Activated B cell treated with CpG ODN at 0.5 μM for 24 hours (primary cell): ENCODE data around the gene PRKAR1B. TPM values are rescaled to one million over a fixed set of nuclear protein-coding genes. Genes with fewer than 3 reads are reported as not detected.

Experiments used
- ATAC-seq: fragments of 200-7000 bp; cut with Tn5 transposase; one replicate; pipeline ENCODE4 v1.10.0; 2021; ENCODE audit warnings: low read depth, mild to moderate bottlenecking, moderate library complexity
- CTCF ChIA-PET: fragments of 350-600 bp; sonication (Branson Sonifier 250); formaldehyde crosslinking; loops from one replicate; lab custom pipeline; 2021; ENCODE audit warnings: antibody characterized with exemption; lab: Charles Lee
- POLR2A ChIA-PET: fragments of 350-600 bp; sonication (Branson Sonifier 250); formaldehyde crosslinking; loops from one replicate; lab custom pipeline; 2021; ENCODE audit warnings: antibody characterized with exemption; lab: Charles Lee
- DNase-seq: peaks from one replicate; pipeline ENCODE4 v3.0.0; 2022
- H3K27ac Mint-ChIP-seq: one replicate; pipeline ENCODE4 v1.8.0; 2020; ENCODE audit warnings: mixed read lengths
- H3K27me3 Mint-ChIP-seq: one replicate; pipeline ENCODE4 v1.8.0; 2021; ENCODE audit warnings: mixed read lengths
- H3K36me3 Mint-ChIP-seq: one replicate; pipeline ENCODE4 v1.8.0; 2021; ENCODE audit warnings: low read depth, mixed read lengths
- H3K4me1 Mint-ChIP-seq: one replicate; pipeline ENCODE4 v1.8.0; 2021; ENCODE audit warnings: mixed read lengths
- H3K4me3 Mint-ChIP-seq: one replicate; pipeline ENCODE4 v1.8.0; 2020; ENCODE audit warnings: mild to moderate bottlenecking, mixed read lengths
- H3K9me3 Mint-ChIP-seq: one replicate; pipeline ENCODE4 v1.8.0; 2020; ENCODE audit warnings: mixed read lengths
- intact Hi-C: fragments of 100-400 bp; cut with micrococcal nuclease; formaldehyde crosslinking; loops from one replicate; pipeline ENCODE4 v1.15.1; 2024
- total RNA-seq: library from RNA; stranded (reverse); gene quantifications from 2 replicates; pipeline ENCODE4 v1.2.3, GENCODE V29; 2022
- TF ChIP-seq, protein P1 (sequence below): fragments of 200-600 bp; IDR thresholded peaks from one replicate; pipeline ENCODE4 v1.8.0; 2022; ENCODE audit warnings: antibody characterized with exemption, mild to moderate bottlenecking

The PRKAR1B gene
- total RNA-seq, 1 donor from 2014 or later, result 17.5 TPM

DNA sequence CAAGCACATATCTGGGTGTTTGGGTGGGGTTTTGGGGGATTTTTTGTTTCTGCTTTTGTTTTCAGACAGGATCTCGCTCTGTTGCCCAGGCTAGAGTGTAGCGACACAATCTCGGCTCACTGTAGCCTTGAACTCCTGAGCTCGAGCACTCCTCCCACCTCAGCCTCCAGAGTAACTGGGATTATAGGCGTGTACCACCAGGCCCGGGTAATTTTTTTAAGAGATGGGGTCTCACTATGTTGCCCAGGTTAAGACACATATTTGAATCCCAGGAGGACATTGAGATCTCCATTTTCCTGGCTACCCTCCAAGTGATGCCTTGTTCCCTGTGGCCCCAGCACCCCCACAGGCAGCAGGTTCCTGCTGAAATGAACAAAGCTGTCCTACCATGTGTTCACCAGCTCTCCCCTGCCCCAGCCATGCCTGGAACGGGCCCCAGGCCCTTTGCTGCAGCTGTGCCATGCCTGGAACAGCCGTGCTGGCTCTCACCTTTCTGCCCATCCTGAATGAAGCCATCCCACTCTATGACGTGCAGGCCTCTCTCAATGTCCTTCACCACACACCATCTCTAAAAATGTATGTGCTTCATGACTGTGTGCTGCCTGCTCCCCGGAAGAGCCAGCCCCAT is 55.6 kb downstream of the PRKAR1B start:
- H3K27ac Mint-ChIP-seq, result no peak overlapping the region

DNA sequence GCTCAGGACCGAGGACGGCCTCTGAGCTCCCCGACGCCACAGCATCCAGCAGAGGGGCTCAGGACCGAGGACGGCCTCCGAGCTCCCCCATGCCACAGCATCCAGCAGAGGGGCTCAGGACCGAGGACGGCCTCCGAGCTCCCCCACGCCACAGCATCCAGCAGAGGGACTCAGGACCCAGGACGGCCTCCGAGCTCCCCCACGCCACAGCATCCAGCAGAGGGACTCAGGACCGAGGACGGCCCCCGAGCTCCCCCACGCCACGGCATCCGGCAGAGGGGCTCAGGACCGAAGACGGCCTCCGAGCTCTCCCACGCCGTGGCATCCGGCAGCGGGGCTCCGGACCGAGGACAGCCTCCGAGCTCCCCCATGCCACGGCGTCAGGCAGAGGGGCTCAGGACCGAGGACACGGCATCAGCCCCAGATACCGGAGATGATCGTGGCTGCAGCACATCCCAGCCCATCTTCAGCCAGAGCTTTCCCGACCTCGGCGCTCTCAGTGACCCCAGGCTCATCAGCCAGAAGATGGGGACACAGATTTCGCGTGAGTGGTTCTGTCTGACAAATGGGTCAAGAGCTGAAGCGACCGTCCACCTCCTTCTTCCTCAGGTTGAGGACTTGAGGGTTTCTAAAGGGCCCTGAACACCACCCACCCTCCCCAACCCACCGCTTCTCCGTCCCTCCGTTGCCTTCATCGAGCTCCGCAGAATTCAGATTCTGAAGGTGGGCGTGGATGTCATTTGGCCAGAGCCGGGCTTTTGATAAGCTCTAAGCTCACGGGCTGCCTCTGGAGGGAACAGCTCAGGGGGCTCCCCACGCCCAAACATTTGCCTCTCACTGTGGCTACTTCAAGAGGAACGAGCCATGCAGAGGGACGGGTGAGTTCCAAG is 56.3 kb downstream of the PRKAR1B start:
- TF ChIP-seq, protein P1, sequence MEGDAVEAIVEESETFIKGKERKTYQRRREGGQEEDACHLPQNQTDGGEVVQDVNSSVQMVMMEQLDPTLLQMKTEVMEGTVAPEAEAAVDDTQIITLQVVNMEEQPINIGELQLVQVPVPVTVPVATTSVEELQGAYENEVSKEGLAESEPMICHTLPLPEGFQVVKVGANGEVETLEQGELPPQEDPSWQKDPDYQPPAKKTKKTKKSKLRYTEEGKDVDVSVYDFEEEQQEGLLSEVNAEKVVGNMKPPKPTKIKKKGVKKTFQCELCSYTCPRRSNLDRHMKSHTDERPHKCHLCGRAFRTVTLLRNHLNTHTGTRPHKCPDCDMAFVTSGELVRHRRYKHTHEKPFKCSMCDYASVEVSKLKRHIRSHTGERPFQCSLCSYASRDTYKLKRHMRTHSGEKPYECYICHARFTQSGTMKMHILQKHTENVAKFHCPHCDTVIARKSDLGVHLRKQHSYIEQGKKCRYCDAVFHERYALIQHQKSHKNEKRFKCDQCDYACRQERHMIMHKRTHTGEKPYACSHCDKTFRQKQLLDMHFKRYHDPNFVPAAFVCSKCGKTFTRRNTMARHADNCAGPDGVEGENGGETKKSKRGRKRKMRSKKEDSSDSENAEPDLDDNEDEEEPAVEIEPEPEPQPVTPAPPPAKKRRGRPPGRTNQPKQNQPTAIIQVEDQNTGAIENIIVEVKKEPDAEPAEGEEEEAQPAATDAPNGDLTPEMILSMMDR, result no peak
- Mint-ChIP-seq H3K4me1 (no peaks in the 10 kb centered on the region), H3K4me3 (no peak overlapping the region), H3K27me3 (no peaks in the 10 kb centered on the region), H3K27ac (no peak overlapping the region), H3K9me3 (peaks cover 2% of the 10 kb centered on the region), H3K36me3 (peaks cover 10% of the 10 kb centered on the region)
- ChIA-PET CTCF (no interaction called here), POLR2A (no interaction called here)
- DNase-seq (no peak), ATAC-seq (no peak)
- intact Hi-C loops, result no loop called here

More for the DNA sequence above, 55.6 kb downstream of the PRKAR1B start:
- intact Hi-C loops, result no loop called here
- Mint-ChIP-seq H3K27me3 (no peaks in the 10 kb centered on the region), H3K9me3 (peaks cover 2% of the 10 kb centered on the region), H3K4me3 (no peak overlapping the region), H3K4me1 (no peaks in the 10 kb centered on the region), H3K36me3 (peaks cover 17% of the 10 kb centered on the region)
- ChIA-PET POLR2A (no interaction called here), CTCF (no interaction called here)
- DNase-seq, result no peak
- TF ChIP-seq, protein P1, result no peak
- no peak for ATAC-seq

DNA sequence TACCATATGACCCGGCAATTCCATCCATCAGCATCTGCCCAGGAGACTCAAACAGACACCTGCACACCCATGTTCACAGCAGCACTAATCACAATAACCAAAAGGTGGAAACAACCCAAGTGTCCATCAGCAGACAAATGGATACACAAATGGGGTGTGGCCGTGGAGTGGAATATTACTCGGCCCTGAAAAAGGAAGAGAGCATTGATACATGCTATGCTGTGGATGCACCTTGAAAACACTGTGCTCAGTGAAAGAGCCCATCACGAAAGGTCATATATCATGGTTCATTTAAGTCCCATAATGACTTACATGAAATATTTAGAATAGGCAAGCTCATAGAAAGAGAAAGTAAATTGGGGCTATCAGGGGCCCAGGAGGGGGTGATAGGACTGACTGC is 58.1 kb downstream of the PRKAR1B start:
- H3K27ac Mint-ChIP-seq, result no peak overlapping the region
- H3K9me3 Mint-ChIP-seq, result no peaks in the 10 kb centered on the region
- DNase-seq (no peak), ATAC-seq (no peak)
- peaks cover 7% of the 10 kb centered on the region for H3K36me3 Mint-ChIP-seq
- no peaks in the 10 kb centered on the region for H3K4me1 Mint-ChIP-seq
- no peaks in the 10 kb centered on the region for H3K27me3 Mint-ChIP-seq
- POLR2A ChIA-PET, result no interaction called here
- TF ChIP-seq, protein P1, result no peak
- intact Hi-C loops, result no loop called here
- CTCF ChIA-PET, result no interaction called here
- H3K4me3 Mint-ChIP-seq, result no peak overlapping the region

DNA sequence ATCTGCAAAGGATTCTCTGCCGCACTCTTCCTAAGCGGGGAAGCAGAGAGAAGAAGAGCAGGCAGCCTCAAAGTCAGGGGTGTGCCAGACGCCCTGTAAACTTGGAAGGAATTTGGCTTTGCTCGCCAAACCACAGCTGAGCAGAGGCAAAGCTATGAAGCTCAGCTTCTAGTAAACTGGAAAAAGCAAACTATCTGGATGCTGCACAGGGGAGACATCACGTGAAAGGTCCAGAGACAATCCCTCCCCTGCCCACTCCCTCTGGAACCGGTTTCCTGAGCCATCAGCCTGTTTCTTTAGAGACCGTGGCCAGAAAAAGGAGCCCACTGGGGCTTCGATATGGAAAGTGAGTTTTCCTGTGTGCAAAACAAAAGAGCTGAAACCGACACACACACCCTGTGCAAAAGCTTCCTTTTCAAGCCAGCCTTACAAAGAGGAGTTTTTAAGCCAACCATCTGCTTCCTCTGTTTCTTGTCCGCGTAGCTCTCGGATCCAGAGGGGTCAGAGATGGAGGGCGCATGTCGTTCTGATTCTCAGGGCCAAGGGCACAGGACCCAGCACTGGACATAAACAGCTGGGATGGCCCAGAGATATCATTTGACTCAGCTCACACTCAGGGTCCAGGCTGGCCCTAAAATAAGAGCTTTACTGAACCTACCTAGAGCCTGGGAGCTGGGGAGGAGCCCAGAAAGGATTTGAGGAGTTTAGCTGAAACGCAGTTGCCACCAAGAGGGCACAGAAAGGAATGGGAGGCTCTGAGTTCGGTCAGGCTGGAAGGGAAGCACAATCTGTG is 58.7 kb downstream of the PRKAR1B start:
- Mint-ChIP-seq H3K4me3 (no peak overlapping the region), H3K36me3 (peaks cover 5% of the 10 kb centered on the region), H3K4me1 (no peaks in the 10 kb centered on the region), H3K27ac (no peak overlapping the region), H3K9me3 (no peaks in the 10 kb centered on the region), H3K27me3 (no peaks in the 10 kb centered on the region)
- TF ChIP-seq, protein P1, result no peak
- no peak for ATAC-seq
- POLR2A ChIA-PET, result no interaction called here
- CTCF ChIA-PET, result interaction anchor here (0.8 kb wide), 1 partner anchor 32 kb away, joined by 4 read pairs; no protein-coding TSS in a partner anchor
- DNase-seq, result no peak
- intact Hi-C loops, result no loop called here
